Ovary (tissue), 3 donors: ENCODE results near the gene SLC12A8.

Source experiments
- EP300 ChIP-seq: sonication (generic); formaldehyde crosslinking; IDR thresholded peaks from one replicate; pipeline ENCODE4 v1.6.1; 2017; ENCODE audit warnings: antibody characterized with exemption
- POLR2A ChIP-seq: fragments of 450-650 bp; IDR thresholded peaks from one replicate; pipeline ENCODE4 v1.6.1; 2017; ENCODE audit warnings: antibody characterized with exemption, mild to moderate bottlenecking, moderate library complexity
- TF ChIP-seq, protein P1 (sequence below), 3 donors: fragments of 450-650 bp in 2 of 3; fragments of 200-600 bp in 1 of 3; IDR thresholded peaks; one replicate each; pipeline versions ENCODE4 v1.5.1 to v1.8.0; 2016 to 2022; ENCODE audit warnings: antibody characterized with exemption in 3 of 3, mild to moderate bottlenecking in 1 of 3
- donor health status: DM: no; HTN: no; CAD: no.

DNA sequence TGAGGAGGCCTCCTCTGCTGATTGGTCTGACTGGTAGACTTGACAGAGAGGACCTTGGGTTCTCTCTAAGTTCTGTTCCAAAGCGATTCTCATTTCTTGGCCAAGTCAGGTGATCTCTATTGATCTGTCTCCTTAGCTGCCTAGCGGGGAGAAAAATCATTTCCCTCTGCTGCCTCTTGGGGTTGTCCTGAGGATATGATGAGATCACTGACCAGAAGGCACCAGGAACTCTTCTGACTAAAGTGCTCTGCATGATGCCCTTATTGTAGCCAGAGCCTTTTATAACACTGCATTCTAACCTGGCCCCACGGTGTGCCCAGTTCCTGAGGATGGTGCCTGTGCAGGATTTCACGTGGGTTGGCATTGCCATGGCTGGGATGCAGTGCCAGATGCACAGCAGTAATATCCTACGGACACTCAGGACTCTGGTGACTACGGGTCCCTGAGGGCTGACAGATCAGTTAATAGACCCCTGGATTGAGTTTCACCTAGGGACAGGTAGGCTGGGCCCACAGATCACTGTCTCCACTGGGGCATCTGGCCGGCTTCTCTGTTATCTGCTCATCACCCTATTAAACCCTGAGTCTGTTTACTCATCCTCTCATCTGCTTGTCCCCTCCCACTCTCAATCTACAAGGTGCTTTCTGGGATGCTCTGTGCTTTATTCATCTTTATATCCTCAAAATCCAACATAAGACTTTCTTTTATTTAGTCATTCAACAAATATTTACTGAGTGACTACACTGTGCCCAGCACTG, 152.9 kb downstream of the SLC12A8 start:
- TF ChIP-seq, protein P1, sequence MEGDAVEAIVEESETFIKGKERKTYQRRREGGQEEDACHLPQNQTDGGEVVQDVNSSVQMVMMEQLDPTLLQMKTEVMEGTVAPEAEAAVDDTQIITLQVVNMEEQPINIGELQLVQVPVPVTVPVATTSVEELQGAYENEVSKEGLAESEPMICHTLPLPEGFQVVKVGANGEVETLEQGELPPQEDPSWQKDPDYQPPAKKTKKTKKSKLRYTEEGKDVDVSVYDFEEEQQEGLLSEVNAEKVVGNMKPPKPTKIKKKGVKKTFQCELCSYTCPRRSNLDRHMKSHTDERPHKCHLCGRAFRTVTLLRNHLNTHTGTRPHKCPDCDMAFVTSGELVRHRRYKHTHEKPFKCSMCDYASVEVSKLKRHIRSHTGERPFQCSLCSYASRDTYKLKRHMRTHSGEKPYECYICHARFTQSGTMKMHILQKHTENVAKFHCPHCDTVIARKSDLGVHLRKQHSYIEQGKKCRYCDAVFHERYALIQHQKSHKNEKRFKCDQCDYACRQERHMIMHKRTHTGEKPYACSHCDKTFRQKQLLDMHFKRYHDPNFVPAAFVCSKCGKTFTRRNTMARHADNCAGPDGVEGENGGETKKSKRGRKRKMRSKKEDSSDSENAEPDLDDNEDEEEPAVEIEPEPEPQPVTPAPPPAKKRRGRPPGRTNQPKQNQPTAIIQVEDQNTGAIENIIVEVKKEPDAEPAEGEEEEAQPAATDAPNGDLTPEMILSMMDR (IDR thresholded peaks at IDR 0.05): no peak
- TF ChIP-seq POLR2A: no peak
- no peak for TF ChIP-seq EP300
